ENCODE data around the gene CHST12.

- TF ChIP-seq CTCF (IDR thresholded peaks at IDR 0.05) (no peak), POLR2A (IDR thresholded peaks at IDR 0.05) (no peak)
Observed at GRCh38 chr7:2359610-2360009, 43.8 kb upstream of the CHST12 start.
